Adrenal gland (tissue), 5 donors: ENCODE results near the gene APLP2.

Source experiments
- POLR2A ChIP-seq, 2 donors: fragments of 450-650 bp; IDR thresholded peaks; one replicate each; pipeline ENCODE4 v1.6.1; 2017; ENCODE audit warnings: antibody characterized with exemption in 2 of 2, mild to moderate bottlenecking in 2 of 2, moderate library complexity in 1 of 2
- TF ChIP-seq, protein P1 (sequence below), 6 experiments: fragments of 450-650 bp in 4 of 6; fragments of 200-600 bp in 2 of 6; sonication (generic) in 1 of 6; IDR thresholded peaks; 1 replicate in 5 of 6; 2 replicates in 1 of 6; pipeline versions ENCODE4 v1.5.1 to v1.8.0; 2016 to 2021; ENCODE audit warnings: antibody characterized with exemption in 6 of 6, mild to moderate bottlenecking in 2 of 6, moderate library complexity in 1 of 6
- donor health status: DM: no; HTN: no; CAD: no.

GRCh38 chr11:130042093-130042591 is 27.6 kb upstream of the APLP2 start:
- TF ChIP-seq, protein P1, sequence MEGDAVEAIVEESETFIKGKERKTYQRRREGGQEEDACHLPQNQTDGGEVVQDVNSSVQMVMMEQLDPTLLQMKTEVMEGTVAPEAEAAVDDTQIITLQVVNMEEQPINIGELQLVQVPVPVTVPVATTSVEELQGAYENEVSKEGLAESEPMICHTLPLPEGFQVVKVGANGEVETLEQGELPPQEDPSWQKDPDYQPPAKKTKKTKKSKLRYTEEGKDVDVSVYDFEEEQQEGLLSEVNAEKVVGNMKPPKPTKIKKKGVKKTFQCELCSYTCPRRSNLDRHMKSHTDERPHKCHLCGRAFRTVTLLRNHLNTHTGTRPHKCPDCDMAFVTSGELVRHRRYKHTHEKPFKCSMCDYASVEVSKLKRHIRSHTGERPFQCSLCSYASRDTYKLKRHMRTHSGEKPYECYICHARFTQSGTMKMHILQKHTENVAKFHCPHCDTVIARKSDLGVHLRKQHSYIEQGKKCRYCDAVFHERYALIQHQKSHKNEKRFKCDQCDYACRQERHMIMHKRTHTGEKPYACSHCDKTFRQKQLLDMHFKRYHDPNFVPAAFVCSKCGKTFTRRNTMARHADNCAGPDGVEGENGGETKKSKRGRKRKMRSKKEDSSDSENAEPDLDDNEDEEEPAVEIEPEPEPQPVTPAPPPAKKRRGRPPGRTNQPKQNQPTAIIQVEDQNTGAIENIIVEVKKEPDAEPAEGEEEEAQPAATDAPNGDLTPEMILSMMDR (IDR thresholded peaks at IDR 0.05), result no peak
- TF ChIP-seq POLR2A (IDR thresholded peaks at IDR 0.05), result no peak
